ENCODE results near the gene LRRC26.
"Not testable (repeated sequence)": the region's sequence is repeated elsewhere in the genome, so short reads cannot be mapped to it uniquely, and the experiment has no call there.

LRRC26 gene

GRCh38 chr9:137121927-137122795, 47.7 kb downstream of the LRRC26 start:
- not testable (repeated sequence) for DNase-seq (ENCODE audit: insufficient read length, low spot score); FAIRE-seq

All from HTR-8/SVneo (cell line).